Brain microvascular endothelial cell (primary cell): ENCODE measurements around the gene NPM3.

Experiments used
- DNase-seq: peaks from one replicate; pipeline ENCODE4 v3.0.0-alpha.2; 2020
- H3K27ac ChIP-seq: fragments of 250-450 bp; sonication (Bioruptor Pico); 2 replicates; pipeline ENCODE4 v1.5.1; 2020; ENCODE audit warnings: mild to moderate bottlenecking, moderate library complexity
- H3K27me3 ChIP-seq: fragments of 250-450 bp; sonication (Bioruptor Pico); replicated peaks from 2 replicates; pipeline ENCODE4 v1.5.1; 2020; ENCODE audit warnings: mild to moderate bottlenecking
- H3K36me3 ChIP-seq: fragments of 250-450 bp; sonication (Bioruptor Pico); replicated peaks from 2 replicates; pipeline ENCODE4 v1.5.1; 2020; ENCODE audit warnings: mild to moderate bottlenecking
- H3K4me3 ChIP-seq: 2 replicates; pipeline ENCODE4 v1.5.1; 2011; ENCODE audit warnings: low read depth, mild to moderate bottlenecking, control low read depth, low read length, moderate library complexity
- in situ Hi-C: cut with HindIII; loops from 2 replicates; pipeline ENCODE4 v1.10.0; 2017; ENCODE audit warnings: low sequenced_read_pairs, low pct_ligation_motif_present
- TF ChIP-seq, protein P1 (sequence below): IDR thresholded peaks from 2 replicates; pipeline ENCODE4 v1.5.1; 2011; ENCODE audit warnings: low read depth, mild to moderate bottlenecking, moderate library complexity, low read length, control low read depth, inconsistent platforms; ENCODE audit errors: missing control alignments

The NPM3 gene

GRCh38 chr10:101745074-101745696, 38.1 kb downstream of the NPM3 start:
- H3K36me3 ChIP-seq, result no peaks in the 10 kb centered on the region
- in situ Hi-C loops, result no loop called here
- H3K27me3 ChIP-seq, result peaks cover 3% of the 10 kb centered on the region
- DNase-seq, result no peak
- H3K27ac ChIP-seq, result no peak overlapping the region
- no peak overlapping the region for H3K4me3 ChIP-seq
- TF ChIP-seq, protein P1, sequence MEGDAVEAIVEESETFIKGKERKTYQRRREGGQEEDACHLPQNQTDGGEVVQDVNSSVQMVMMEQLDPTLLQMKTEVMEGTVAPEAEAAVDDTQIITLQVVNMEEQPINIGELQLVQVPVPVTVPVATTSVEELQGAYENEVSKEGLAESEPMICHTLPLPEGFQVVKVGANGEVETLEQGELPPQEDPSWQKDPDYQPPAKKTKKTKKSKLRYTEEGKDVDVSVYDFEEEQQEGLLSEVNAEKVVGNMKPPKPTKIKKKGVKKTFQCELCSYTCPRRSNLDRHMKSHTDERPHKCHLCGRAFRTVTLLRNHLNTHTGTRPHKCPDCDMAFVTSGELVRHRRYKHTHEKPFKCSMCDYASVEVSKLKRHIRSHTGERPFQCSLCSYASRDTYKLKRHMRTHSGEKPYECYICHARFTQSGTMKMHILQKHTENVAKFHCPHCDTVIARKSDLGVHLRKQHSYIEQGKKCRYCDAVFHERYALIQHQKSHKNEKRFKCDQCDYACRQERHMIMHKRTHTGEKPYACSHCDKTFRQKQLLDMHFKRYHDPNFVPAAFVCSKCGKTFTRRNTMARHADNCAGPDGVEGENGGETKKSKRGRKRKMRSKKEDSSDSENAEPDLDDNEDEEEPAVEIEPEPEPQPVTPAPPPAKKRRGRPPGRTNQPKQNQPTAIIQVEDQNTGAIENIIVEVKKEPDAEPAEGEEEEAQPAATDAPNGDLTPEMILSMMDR, result no peak

- in situ Hi-C loops, result no loop called here
- Histone ChIP-seq H3K4me3 (no peak overlapping the region), H3K27ac (no peak overlapping the region), H3K27me3 (peaks cover 3% of the 10 kb centered on the region), H3K36me3 (no peaks in the 10 kb centered on the region)
- DNase-seq, result no peak
- TF ChIP-seq, protein P1, result no peak
Observed at GRCh38 chr10:101744267-101744666, 39.0 kb downstream of the NPM3 start.

DNA sequence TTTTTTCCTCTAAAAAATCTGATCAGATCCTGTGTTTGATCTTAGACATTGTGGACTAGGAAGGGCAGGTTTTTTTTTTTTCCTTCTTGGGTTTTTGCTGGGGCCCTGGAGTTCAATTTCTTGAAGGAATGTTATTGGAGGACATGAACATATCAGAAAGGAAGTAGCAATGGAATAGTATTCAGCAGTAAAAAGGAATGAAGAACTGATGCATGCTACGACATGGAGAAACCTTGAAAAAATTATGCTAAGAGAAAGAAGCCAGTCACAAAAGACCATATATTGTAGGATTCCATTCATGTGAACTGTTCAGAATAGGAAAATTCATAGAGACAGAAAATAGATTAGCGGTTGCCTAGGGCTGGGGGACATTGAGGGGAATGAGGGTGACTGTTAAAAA, 41.3 kb downstream of the NPM3 start:
- Histone ChIP-seq H3K27ac (no peak overlapping the region), H3K4me3 (no peak overlapping the region), H3K27me3 (peaks cover 3% of the 10 kb centered on the region), H3K36me3 (no peaks in the 10 kb centered on the region)
- TF ChIP-seq, protein P1, result no peak
- in situ Hi-C loops, result no loop called here
- DNase-seq, result no peak

DNA sequence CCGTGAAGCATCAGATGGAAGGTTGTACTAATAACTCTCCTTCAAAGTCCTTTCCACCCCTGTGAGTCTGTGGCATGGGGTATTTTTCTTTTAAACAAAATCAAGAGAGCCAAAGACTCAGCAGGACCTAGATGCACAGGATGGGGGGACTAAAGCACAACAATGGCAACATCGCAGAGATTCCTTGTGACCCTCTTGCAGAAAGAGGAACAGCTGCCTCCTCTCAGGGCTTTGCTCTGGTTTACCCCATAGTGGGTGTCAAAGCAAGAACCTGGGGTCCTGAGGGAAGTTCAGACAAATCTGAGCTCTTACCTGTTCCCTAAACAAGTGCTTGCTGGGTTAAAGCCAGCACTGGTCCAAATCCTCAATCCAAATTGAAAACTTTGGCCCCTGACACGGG, 46.6 kb downstream of the NPM3 start:
- in situ Hi-C loops, result no loop called here
- TF ChIP-seq, protein P1, result no peak
- Histone ChIP-seq H3K36me3 (no peaks in the 10 kb centered on the region), H3K4me3 (no peak overlapping the region), H3K27ac (no peak overlapping the region), H3K27me3 (peaks cover 5% of the 10 kb centered on the region)
- DNase-seq, result no peak

GRCh38 chr10:101732096-101732495, 51.1 kb downstream of the NPM3 start:
- in situ Hi-C loops, result no loop called here
- H3K27ac ChIP-seq, result no peak overlapping the region
- DNase-seq, result no peak
- H3K27me3 ChIP-seq, result peaks cover 2% of the 10 kb centered on the region
- no peak overlapping the region for H3K4me3 ChIP-seq
- TF ChIP-seq, protein P1, result no peak
- no peaks in the 10 kb centered on the region for H3K36me3 ChIP-seq
